GM19099 (cell line): ENCODE measurements around the gene ABLIM3.

Source experiments
- POLR2A ChIP-seq: IDR thresholded peaks from 3 replicates; pipeline ENCODE4 v1.6.1; 2011; ENCODE audit warnings: low read depth; ENCODE audit not compliant: insufficient read length; ENCODE audit errors: extremely low read depth

The ABLIM3 gene

DNA sequence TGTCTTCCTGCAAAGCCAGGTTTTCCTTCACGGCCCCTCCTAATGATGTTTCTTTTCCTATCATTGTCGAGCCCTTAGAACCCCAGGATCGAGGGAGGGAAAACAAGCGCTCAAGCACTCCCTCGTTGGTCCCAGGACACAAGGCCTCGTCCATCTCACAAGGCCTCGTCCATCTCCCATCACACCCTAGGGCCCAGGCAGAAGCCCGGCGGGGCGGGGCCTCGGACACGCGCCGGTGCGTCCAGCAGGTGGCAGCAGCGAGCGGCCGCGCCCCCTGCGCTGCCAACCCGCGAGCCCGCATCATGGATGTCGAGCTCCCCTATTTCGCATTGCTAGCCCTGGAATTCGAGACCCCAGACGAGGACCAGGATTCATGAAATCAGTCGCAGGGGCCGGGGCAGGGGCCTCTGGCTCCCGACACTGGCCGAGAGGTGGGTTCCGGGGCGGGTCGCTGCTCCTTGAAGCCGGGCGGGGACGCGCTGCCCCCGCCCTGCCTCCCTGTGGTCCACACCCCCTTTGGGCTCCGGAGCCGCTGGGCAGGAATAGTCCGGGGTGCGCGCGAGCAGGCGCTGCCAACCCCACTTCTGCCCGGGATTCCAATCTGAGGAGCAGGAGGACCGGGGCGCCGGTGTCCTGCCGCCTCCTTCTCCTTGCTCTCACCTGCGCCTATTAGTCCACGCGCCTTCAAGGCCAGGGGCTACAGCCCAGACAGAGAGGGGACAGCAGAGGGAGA, at the start of gene ABLIM3:
ABLIM3 (plus strand) TSS at position 270 of the 733 bp plus-strand sequence. CDS start 603 bp downstream, outside the sequence.
- TF ChIP-seq POLR2A = no peak

DNA sequence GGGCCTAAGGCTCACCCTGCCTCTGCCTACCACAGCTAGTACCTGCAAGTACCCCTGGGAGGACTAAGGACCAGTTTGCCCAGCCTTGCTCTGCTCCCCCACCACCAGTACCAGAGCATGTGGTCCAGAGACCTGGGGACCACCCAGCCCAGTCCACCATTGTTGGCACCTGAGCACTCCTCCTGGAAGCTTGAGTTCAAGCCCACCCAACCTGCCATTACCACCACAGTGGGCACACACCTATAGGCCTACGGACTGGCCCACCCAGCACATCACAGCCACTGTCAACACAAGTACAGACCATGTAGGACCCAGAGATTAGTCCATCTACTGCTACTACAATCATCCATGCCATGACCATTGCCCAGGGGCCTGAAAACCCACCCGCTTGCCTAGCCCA, 47.7 kb upstream of the ABLIM3 start:
- no peak for TF ChIP-seq POLR2A

DNA sequence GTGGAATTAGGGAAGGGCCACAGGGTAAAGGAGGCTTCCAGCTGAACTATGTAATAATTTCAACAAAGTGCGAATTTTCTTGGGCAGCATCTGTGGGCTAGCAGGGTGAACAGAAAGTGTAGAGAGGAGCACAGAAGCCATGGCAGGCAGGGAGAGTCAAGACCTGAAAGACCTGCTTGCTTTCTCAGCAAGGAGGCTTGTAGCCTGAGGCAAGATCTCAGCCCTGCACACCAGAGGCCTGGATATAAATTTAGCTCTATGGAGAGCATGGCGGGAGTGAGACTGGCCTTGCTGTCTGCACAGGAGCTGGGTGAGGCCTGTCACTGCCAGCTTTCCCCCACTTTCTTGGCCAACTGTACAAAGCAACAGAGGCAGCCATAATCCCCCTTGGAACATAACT, 46.3 kb upstream of the ABLIM3 start:
- TF ChIP-seq POLR2A = no peak

DNA sequence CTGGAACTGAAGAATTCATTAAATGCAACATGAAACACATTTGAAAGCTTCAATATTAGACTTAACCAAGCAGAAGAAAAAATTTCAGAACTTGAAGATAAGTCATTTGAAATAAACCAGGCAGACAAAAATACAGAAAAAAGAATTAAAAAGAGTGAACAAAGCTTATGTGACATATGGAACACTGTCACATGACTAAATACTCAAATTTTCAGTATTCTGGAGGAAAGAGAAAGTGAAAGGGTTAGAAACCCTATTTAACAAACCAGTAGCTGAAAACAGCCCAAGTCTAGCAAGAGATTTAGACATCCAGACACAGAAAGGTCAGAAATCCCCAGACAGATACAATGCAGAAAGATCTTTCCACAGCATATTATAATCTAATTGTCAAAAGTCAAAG, 41.4 kb upstream of the ABLIM3 start:
- no peak for TF ChIP-seq POLR2A

DNA sequence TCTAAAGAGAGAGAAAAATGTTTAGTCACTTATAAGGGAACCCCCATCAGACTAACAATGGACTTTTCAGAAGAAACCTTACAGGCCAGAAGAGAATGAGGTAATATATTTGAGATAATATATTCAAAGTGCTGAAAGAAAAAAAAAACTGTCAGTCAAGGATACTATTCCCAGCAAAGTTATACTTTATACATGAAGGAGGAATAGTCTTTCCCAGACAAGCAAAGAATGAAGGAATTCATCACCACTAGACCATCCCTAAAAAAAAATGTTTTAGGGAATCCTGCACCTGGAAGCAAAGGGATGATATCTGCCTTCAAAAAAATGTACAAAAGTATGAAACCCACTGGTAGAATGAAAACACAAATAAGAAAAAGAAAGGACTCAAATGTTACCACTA, 41.0 kb upstream of the ABLIM3 start:
- TF ChIP-seq POLR2A = no peak

DNA sequence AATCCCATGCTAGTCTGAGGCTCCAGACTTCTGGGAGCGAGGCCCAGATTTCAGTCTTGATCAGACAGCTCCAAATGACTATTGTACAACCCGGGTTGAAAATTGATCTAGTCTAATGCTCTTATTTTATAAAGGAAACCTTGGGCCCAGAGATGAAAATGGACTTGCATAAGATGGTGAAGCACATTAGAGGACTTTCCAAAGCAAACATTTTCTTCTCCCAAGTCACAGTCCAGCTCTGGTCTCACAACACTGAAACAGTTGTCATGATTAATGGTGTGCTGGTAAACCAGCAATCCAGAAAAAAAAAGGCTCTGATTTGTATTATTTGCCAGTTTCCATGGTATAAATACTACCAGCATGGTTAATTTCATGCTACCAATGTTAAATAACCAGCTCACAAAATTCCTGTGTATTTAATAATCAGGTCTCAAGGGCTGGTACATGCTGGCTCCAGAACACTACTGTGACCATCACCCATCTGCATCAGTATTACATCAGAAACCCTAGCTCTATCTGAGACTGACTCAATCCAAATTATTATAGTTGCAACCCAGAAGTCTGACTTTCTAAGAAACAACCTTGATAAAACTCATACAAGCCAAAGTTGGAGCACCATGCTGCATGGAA, 32.5 kb upstream of the ABLIM3 start:
- no peak for TF ChIP-seq POLR2A

DNA sequence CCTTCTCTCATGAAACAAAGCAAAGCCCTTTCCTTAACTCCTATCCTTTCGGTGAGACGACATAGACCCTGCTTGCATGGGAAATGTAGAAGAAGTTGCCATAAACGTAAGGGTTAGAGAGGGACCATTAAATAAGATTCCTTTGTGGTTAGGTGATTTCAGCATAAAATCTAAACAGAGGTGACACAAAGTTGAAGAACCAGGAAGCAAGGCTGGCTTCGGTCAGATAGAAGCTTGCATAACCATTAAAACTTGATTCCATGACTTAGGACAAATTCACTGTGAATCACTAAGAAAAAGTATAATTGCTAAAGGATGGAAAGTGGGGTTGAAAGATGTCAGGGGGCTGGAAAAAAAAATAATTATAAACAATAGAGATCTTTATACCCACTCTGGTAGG, 30.9 kb upstream of the ABLIM3 start:
- TF ChIP-seq POLR2A = no peak

DNA sequence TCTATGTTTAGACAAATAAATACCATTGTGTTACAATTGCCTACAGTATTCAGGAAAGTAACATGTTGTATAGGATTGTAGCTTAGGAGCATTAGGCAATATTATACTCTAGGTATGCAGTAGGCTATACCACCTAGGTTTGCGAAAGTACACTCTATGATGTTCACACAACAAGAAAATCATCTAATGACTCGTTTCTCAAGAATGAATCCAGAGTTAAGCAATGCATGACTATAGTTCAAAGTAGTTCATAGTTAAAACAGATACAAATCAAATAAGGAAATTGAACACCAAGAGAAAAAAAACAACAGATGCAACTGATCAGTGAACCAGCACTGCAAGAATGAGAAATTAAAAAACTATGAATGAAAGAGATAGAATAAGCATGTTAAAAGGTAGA, 27.6 kb upstream of the ABLIM3 start:
- no peak for TF ChIP-seq POLR2A

DNA sequence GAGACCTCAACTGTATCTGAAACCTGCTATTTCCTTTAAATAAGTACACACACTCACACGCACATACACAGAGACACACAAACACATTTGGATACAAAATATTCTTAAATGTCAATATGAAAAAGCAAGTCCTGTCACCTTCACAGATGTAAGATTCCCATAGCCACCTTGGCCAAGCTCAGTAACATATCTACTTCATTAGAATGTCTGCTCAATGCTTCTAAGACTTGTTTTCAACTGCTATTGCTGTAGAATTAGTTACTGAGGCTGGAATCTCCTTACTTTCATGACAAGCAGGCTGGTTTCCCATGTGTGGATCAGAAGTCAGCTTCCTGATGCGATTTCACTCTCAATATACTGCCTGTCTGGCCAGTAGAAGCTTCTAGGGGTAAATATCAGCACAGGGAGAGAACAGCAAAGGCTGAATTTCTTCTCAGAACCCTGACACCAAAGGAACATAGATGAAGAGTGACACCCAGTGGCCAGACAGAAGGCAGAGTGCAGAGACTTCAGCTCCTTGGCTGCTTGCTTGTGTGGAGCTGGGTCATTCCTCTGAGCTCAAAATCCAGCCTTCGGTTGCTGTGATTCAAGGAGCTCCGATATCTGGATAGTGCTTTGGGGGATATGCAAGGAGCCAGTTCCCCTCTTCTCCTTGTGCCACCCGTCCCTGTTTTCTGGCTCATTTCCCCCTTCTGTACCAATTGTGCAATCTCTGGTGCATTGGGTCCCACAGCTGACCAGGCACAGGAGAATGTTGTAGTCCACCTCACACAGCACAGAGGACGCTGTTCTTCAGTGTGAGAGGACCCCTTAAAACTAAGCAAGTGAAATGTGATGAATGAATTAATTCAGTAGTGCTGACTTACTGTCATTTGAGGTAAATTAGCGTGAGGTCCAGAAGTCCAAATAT, 26.6 kb upstream of the ABLIM3 start:
- no peak for TF ChIP-seq POLR2A

DNA sequence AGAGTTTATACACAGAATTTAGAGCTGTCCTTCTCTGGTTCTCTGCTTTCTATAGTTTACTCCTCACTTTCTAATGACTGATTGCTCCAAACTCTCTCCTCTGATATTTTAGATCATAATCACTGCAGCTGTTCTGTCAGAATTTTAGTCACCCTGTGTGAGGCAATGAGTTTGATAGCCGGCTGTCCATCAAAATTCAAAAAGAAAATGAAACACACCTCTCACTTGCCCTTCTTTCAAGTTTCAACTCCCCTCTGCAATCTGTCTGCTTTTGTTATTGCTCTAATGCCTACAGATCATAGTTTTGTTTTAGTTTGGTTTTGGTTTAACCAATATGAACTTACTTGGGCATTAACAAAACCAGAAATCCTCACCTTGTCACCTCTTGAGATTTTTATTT, 23.3 kb upstream of the ABLIM3 start:
- no peak for TF ChIP-seq POLR2A

DNA sequence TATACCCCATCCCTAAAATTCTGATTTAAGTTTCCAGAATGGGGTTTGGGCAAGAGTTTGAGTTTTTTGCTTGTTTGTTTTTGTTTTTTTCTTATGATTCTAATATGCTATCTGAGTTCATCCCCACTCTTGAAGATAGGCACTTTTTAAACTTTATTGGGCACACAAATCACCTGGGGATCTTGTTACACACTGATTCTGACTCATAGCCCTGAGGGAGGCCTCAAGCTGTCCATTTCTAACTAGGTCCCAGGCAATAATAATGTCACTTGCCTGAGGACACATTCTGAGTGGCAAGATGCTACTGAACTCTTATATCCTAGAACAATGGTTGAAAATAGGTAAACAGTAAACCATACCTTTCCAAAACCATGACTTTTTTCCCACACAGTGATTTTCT, 22.8 kb upstream of the ABLIM3 start:
- no peak for TF ChIP-seq POLR2A

DNA sequence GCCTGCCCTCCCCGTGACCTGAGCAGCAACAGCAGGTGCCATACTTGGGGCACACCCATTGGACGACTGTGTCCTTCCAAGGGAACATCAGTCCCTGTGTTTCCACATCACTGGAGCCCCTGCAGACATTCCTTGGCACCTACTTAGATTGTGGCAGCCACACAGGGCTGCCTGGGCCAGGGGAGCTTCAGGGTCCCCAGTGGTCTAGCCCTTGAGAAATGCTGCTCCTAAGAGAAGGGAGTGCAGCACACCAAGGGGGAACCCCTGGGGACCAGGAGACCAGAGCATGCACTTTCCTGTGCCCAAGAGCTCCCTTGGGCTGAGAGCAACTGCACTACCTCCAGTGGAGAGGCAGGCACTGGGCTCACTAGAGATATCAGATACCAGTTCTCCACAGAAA, 20.1 kb upstream of the ABLIM3 start:
- no peak for TF ChIP-seq POLR2A

DNA sequence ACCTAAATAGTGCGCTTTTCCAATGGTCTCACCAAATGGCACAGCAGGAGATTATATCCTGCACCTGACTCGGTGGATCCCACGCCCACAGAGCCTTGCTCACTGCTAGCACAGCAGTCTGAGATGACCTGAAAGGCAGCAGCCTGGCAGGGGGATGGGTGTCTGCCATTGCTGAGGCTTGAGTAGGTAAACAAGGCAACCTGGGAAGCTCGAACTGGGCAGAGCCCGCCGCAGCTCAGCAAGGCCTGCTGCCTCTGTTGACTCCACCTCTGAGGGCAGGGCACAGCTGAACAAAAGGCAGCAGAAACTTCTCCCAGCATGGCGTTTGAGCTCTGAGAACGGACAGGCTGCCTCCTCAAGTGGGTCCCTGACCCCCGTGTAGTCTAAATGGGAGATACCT, 18.1 kb upstream of the ABLIM3 start:
- no peak for TF ChIP-seq POLR2A

DNA sequence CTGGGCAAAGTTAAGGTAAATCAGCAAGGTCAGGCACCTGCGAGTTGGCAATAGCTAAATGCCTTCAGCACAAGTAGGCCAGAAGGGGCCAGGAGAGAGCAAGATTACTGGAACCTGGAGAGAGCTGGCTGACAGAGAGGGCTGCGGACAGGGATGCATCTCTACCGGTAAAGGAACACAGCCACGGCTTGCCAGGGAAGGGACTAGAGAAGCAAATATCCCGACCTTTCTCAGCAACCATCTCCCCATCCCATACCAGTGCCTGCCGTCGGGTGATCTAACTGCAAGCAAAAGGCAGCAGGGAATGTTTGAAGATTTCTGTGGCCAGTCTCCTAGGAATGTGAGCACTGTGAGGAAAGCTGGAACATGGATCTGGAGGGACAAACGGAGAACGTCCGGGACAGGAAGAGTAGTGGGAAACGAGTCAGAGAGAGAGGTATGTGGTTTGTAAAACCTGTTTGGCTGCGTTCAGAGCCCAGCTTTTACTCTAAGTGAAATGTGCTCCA, 15.9 kb upstream of the ABLIM3 start:
- no peak for TF ChIP-seq POLR2A

DNA sequence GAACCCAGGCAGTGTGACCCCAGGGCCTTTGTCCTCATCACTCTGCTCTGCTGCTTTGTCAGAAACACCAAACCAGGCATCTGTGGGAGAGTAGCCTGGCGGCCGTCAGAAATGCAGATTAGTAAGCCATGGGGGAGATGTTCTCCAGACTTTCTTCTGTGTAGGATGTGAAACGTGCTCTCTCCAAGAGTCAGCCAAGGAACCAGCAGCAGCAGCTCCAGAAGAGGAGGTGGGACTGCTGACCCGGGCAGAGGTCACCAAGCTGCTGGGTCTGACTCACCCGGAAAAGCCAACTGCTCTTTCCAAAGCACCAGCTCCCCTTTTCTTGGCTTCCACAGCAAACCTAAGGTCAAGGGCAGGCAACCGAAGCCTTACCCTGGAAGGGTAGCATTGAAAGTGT, 14.4 kb upstream of the ABLIM3 start:
- no peak for TF ChIP-seq POLR2A

DNA sequence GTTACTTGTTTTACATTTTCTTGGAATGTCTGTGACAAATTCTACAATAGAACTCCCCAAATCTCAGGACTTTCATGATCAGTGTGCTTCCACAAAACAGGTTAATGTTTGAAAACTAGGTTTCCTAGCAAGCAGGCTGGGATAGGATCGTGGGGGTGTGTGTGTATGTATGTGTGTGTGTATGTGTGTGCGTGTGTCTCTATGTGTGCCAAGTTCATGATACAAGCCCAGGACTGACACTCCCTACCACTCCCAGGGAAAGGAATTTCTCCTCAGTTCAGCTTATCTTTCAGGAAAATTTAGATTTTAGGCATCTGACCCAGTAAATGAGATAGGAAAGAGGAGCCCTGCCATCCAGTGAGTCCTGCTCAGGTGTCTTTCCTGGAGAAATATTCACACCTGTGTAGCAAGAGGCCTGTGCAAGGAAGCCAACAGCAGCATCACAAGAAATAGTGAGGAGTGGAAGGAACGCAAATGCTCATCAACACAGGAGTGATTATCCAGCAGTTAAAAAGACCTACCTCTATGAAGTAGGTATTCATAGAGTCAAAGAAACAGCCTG, 13.8 kb upstream of the ABLIM3 start:
- TF ChIP-seq POLR2A = no peak
